Measurements from ENCODE around the gene ASTN1.

ASTN1 gene

DNA sequence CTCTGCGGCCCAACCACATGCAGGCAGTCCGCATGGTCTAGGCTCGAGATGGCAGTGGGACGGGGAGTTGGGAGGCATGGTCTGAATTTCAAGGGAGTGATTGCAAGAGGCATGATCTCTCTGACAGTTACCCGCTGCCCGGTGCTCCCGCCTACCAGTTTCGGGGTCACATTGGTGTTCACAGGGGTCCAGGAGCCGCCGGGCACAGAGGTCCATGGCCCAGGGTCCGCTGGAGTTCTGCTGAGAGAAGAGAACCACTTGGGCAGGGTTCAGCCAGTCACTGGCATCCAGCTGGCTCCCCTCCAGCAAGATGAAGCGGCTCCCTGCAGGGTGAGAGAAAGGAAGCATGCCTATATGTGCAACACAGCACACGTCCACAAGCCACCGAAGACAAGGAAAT lies 141.3 kb downstream of the ASTN1 start:
- no peak overlapping the region for H3K4me3 ChIP-seq (replicated peaks; ENCODE audit: insufficient read depth, low read length)
- no peak for DNase-seq (ENCODE audit: low read depth in 1 of 2, low spot score in 1 of 2)
- no peak for TF ChIP-seq REST (IDR thresholded peaks at IDR 0.05; ENCODE audit: insufficient replicate concordance, low read depth)
- no peak for TF ChIP-seq POLR2AphosphoS5 (IDR thresholded peaks at IDR 0.05; ENCODE audit: low read depth)
- TF ChIP-seq GABPA (IDR thresholded peaks at IDR 0.05; ENCODE audit: low read depth): no peak
- TF ChIP-seq, protein P1, sequence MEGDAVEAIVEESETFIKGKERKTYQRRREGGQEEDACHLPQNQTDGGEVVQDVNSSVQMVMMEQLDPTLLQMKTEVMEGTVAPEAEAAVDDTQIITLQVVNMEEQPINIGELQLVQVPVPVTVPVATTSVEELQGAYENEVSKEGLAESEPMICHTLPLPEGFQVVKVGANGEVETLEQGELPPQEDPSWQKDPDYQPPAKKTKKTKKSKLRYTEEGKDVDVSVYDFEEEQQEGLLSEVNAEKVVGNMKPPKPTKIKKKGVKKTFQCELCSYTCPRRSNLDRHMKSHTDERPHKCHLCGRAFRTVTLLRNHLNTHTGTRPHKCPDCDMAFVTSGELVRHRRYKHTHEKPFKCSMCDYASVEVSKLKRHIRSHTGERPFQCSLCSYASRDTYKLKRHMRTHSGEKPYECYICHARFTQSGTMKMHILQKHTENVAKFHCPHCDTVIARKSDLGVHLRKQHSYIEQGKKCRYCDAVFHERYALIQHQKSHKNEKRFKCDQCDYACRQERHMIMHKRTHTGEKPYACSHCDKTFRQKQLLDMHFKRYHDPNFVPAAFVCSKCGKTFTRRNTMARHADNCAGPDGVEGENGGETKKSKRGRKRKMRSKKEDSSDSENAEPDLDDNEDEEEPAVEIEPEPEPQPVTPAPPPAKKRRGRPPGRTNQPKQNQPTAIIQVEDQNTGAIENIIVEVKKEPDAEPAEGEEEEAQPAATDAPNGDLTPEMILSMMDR (IDR thresholded peaks at IDR 0.05; ENCODE audit: insufficient read depth, low read length): no peak
- no peak for TF ChIP-seq SPI1 (IDR thresholded peaks at IDR 0.05; ENCODE audit: borderline replicate concordance, low read depth)
- no peaks in the 10 kb centered on the region for H3K27me3 ChIP-seq (ENCODE audit: insufficient read depth, poor library complexity, severe bottlenecking)
- no peak overlapping the region for H3K27ac ChIP-seq (replicated peaks)

DNA sequence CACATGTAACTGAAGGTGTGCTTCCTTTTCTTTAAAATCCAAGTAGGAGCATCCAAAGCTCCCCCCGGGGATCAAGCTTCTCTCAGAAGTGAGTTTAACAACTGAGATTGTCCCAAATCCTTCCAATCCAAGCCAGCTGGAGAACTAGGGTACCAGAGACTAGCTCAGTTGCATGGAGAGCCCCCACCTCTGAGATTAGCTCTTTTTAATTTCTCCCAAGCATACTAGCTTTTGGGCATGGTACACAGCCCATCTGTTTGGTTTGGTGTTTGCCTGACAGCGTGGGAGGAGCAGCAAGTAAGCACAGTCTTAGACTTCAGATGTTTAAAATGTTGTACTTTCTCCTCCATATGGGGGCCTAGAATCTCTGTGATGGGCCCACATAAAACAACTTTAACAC lies 142.8 kb downstream of the ASTN1 start:
- Histone ChIP-seq H3K27me3 (ENCODE audit: insufficient read depth, poor library complexity, severe bottlenecking) (no peaks in the 10 kb centered on the region), H3K4me3 (replicated peaks; ENCODE audit: insufficient read depth, low read length) (no peak overlapping the region), H3K27ac (replicated peaks) (no peak overlapping the region)
- DNase-seq (ENCODE audit: low read depth in 1 of 2, low spot score in 1 of 2): no peak
- no peak for TF ChIP-seq SPI1 (IDR thresholded peaks at IDR 0.05; ENCODE audit: borderline replicate concordance, low read depth)
- no peak for TF ChIP-seq GABPA (IDR thresholded peaks at IDR 0.05; ENCODE audit: low read depth)
- TF ChIP-seq REST (IDR thresholded peaks at IDR 0.05; ENCODE audit: insufficient replicate concordance, low read depth): no peak
- TF ChIP-seq, protein P1 (IDR thresholded peaks at IDR 0.05; ENCODE audit: insufficient read depth, low read length): no peak
- no peak for TF ChIP-seq POLR2AphosphoS5 (IDR thresholded peaks at IDR 0.05; ENCODE audit: low read depth)

- H3K27ac ChIP-seq (replicated peaks): no peak overlapping the region
- DNase-seq (ENCODE audit: low read depth in 1 of 2, low spot score in 1 of 2): no peak
- TF ChIP-seq, protein P1 (IDR thresholded peaks at IDR 0.05; ENCODE audit: insufficient read depth, low read length): no peak
- TF ChIP-seq POLR2AphosphoS5 (IDR thresholded peaks at IDR 0.05; ENCODE audit: low read depth) (no peak), SPI1 (IDR thresholded peaks at IDR 0.05; ENCODE audit: borderline replicate concordance, low read depth) (no peak), REST (IDR thresholded peaks at IDR 0.05; ENCODE audit: insufficient replicate concordance, low read depth) (no peak), GABPA (IDR thresholded peaks at IDR 0.05; ENCODE audit: low read depth) (no peak)
- no peaks in the 10 kb centered on the region for H3K27me3 ChIP-seq (ENCODE audit: insufficient read depth, poor library complexity, severe bottlenecking)
- no peak overlapping the region for H3K4me3 ChIP-seq (replicated peaks; ENCODE audit: insufficient read depth, low read length)
Observed at GRCh38 chr1:177020851-177021589, 143.5 kb downstream of the ASTN1 start.

Data from HL-60 (cell line).